SK-N-MC (cell line): ENCODE data around the gene DDX41.

Source experiments
- DNase-seq: peaks from one replicate; pipeline ENCODE4 v3.0.0-alpha.2; 2011; ENCODE audit warnings: low read depth, low spot score
- H3K27ac ChIP-seq: fragments of 200-600 bp; sonication (generic); 2 replicates; pipeline ENCODE4 v1.5.1; 2016; ENCODE audit warnings: mixed run types
- H3K36me3 ChIP-seq: fragments of 200-600 bp; sonication (generic); 2 replicates; pipeline ENCODE4 v1.6.1; 2017; ENCODE audit warnings: antibody characterized with exemption, low read length, mixed read lengths; ENCODE audit not compliant: insufficient read depth
- H3K4me3 ChIP-seq: fragments of 200-600 bp; sonication (generic); 2 replicates; pipeline ENCODE4 v1.5.1; 2016
- H3K9ac ChIP-seq: fragments of 200-600 bp; sonication (generic); 2 replicates; pipeline ENCODE4 v1.8.0; 2017; ENCODE audit warnings: mixed run types, mixed read lengths; ENCODE audit not compliant: insufficient read length
- H3K9me3 ChIP-seq: fragments of 200-600 bp; sonication (generic); 2 replicates; pipeline ENCODE4 v1.6.1; 2017; ENCODE audit warnings: low read depth, mild to moderate bottlenecking, antibody characterized with exemption, low read length, moderate library complexity, mixed read lengths
- EZH2 ChIP-seq: fragments of 200-600 bp; sonication (generic); IDR thresholded peaks from one replicate; pipeline ENCODE4 v1.6.1; 2017; ENCODE audit warnings: antibody characterized with exemption
- FOXP2 ChIP-seq: optimal IDR thresholded peaks from 2 replicates; pipeline ENCODE3; 2011; ENCODE audit warnings: mild to moderate bottlenecking, moderate library complexity; ENCODE audit not compliant: insufficient read depth; ENCODE audit errors: extremely low read length, control extremely low read depth
- POLR2AphosphoS5 ChIP-seq: IDR thresholded peaks from 2 replicates; pipeline ENCODE4 v1.6.1; 2012; ENCODE audit warnings: mild to moderate bottlenecking, low read depth, low read length, borderline replicate concordance

DDX41 gene

GRCh38 chr5:177511796-177512675 lies 4.7 kb downstream of the DDX41 start:
- H3K36me3 ChIP-seq, result peaks cover 54% of the 10 kb centered on the region
- TF ChIP-seq POLR2AphosphoS5, result no peak
- TF ChIP-seq EZH2, result no peak
- no peak for TF ChIP-seq FOXP2
- H3K27ac ChIP-seq, result no peak overlapping the region
- no peak for DNase-seq
- no peak overlapping the region for H3K9ac ChIP-seq
- no peak overlapping the region for H3K4me3 ChIP-seq
- H3K9me3 ChIP-seq, result no peaks in the 10 kb centered on the region

- DNase-seq, result no peak
- Histone ChIP-seq H3K36me3 (peaks cover 54% of the 10 kb centered on the region), H3K27ac (no peak overlapping the region), H3K4me3 (no peak overlapping the region), H3K9me3 (no peaks in the 10 kb centered on the region), H3K9ac (no peak overlapping the region)
- no peak for TF ChIP-seq EZH2
- no peak for TF ChIP-seq FOXP2
Measured at GRCh38 chr5:177511181-177511580, 5.6 kb downstream of the DDX41 start.

- TF ChIP-seq FOXP2 (no peak), POLR2AphosphoS5 (no peak), EZH2 (no peak)
- H3K4me3 ChIP-seq, result no peak overlapping the region
- peaks cover 51% of the 10 kb centered on the region for H3K36me3 ChIP-seq
- H3K9me3 ChIP-seq, result no peaks in the 10 kb centered on the region
- no peak overlapping the region for H3K9ac ChIP-seq
- DNase-seq, result no peak
- H3K27ac ChIP-seq, result no peak overlapping the region
Measured at GRCh38 chr5:177510567-177511053, 6.2 kb downstream of the DDX41 start.

DNA sequence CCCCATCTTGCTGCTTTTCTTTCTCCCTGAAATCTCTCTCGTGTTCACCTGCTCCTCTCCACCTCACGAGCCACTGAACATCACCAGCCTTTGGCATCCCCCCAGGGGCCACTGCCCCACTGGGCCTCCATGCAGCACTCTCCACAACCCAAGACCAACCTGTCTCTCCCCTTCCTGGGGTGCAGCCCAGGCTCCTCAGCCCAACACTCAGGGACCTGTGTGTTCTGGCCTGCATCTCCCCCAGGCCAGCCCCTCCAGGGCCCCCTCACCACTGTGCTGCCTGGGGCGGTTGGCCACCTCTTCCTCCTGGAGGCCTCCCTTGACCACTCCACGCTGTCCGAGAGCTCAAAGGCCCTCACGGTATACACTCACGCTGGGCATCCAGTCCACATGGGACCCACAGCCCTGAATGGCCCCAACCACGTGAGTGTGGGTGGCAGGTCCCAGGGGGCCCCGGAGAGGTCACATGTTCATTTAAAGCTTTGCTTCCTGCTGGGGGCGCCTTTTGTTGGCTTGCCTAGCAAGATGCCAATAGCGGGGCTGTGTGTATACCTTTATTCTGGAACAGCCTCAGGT lies 6.7 kb downstream of the DDX41 start:
- H3K9ac ChIP-seq, result no peak overlapping the region
- H3K36me3 ChIP-seq, result peaks cover 45% of the 10 kb centered on the region
- no peak overlapping the region for H3K4me3 ChIP-seq
- no peak for DNase-seq
- no peaks in the 10 kb centered on the region for H3K9me3 ChIP-seq
- no peak for TF ChIP-seq FOXP2
- TF ChIP-seq EZH2, result no peak
- no peak for TF ChIP-seq POLR2AphosphoS5
- H3K27ac ChIP-seq, result no peak overlapping the region

- no peak within 1 kb of the TSS for H3K4me3 ChIP-seq
- no peak within 1 kb of the TSS for H3K27ac ChIP-seq
- DNase-seq, result no peak
Measured at GRCh38 chr5:177509381-177509951, 7.3 kb downstream of the DDX41 start, which contains the start of gene DOK3. TSS of gene DOK3 (minus strand) at chr5:177509826. CDS start at chr5:177509540, 286 bp downstream.

GRCh38 chr5:177508837-177509236 lies 7.9 kb downstream of the DDX41 start:
- Histone ChIP-seq H3K9me3 (no peaks in the 10 kb centered on the region), H3K27ac (no peak overlapping the region), H3K9ac (no peak overlapping the region), H3K4me3 (no peak overlapping the region), H3K36me3 (peaks cover 33% of the 10 kb centered on the region; the same call in 1 of the 2 replicates)
- TF ChIP-seq POLR2AphosphoS5, result no peak
- no peak for TF ChIP-seq EZH2
- no peak for TF ChIP-seq FOXP2
- DNase-seq, result no peak

More at GRCh38 chr5:177509381-177509951, 7.3 kb downstream of the DDX41 start, which contains the start of gene DOK3:
- Histone ChIP-seq H3K9me3 (no peaks in the 10 kb centered on the region), H3K36me3 (peaks cover 39% of the 10 kb centered on the region; the same call in 1 of the 2 replicates), H3K9ac (no peak within 1 kb of the TSS)
- TF ChIP-seq FOXP2, result no peak
- TF ChIP-seq POLR2AphosphoS5, result no peak
- TF ChIP-seq EZH2, result no peak

- no peak overlapping the region for H3K27ac ChIP-seq
Measured at GRCh38 chr5:177508221-177508611, 8.5 kb downstream of the DDX41 start.

DNA sequence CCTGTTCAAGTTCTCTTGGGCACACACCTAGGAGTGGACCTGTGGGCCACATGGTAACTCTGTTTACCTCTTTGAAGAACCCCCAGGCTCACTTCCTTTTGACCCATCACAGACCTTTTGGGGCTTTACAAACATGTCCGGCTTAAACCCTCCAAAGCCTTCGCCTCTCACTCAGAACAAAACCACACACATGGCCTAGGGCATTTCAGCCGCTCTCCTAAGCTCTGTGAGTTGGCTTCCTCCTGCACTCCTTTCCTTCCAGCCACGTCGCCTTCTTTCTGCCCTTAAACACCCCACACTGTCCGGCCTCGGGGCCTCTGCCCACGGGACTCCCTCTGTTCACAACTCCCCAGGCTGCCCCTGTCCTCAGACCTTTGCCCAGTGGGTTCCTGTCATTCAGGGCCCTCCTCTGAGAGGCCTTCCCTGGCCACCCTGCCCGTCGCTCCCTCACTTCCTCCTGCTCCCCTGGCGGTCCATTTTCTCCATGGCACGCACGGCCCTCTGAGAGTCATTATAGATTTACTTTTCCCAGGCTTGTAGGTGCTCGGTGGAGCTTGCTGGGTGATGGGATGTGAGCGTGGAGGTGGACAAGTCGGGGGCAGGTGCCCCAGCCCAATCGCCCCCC lies 9.1 kb downstream of the DDX41 start:
- Histone ChIP-seq H3K36me3 (peaks cover 22% of the 10 kb centered on the region; the same call in 1 of the 2 replicates), H3K4me3 (no peak overlapping the region), H3K9me3 (no peaks in the 10 kb centered on the region), H3K9ac (no peak overlapping the region), H3K27ac (no peak overlapping the region)
- DNase-seq, result no peak
- TF ChIP-seq FOXP2 (no peak), EZH2 (no peak), POLR2AphosphoS5 (no peak)

More at GRCh38 chr5:177508221-177508611, 8.5 kb downstream of the DDX41 start:
- Histone ChIP-seq H3K9me3 (no peaks in the 10 kb centered on the region), H3K4me3 (no peak overlapping the region), H3K36me3 (peaks cover 27% of the 10 kb centered on the region; the same call in 1 of the 2 replicates), H3K9ac (no peak overlapping the region)
- no peak for DNase-seq
- TF ChIP-seq POLR2AphosphoS5, result no peak
- TF ChIP-seq FOXP2, result no peak
- no peak for TF ChIP-seq EZH2
